Heart right ventricle (tissue), 16 donors: ENCODE results near the gene EEF1E1. TPM values are rescaled to one million over a fixed set of nuclear protein-coding genes. Genes with fewer than 3 reads are reported as not detected.

Experiments
- ATAC-seq, 8 donors: fragments of 200-7000 bp; cut with Tn5 transposase; one replicate each; pipeline ENCODE4 v1.9.1; 2020; ENCODE audit warnings: mild to moderate bottlenecking in 8 of 8, moderate library complexity in 8 of 8, moderate number of reproducible peaks in 1 of 8
- DNase-seq, 2 donors: peaks; one replicate each; pipeline ENCODE4 v3.0.0-alpha.2; 2020
- H3K27ac ChIP-seq, 10 donors: fragments of 200-600 bp; sonication (generic) in 2 of 10; one replicate each; pipeline versions ENCODE4 v1.5.0 to v1.8.0; 2020 to 2022; ENCODE audit warnings: mild to moderate bottlenecking in 3 of 10
- H3K27me3 ChIP-seq, 7 donors: fragments of 200-600 bp; one replicate each; pipeline ENCODE4 v1.8.0; 2021 to 2022; ENCODE audit warnings: mild to moderate bottlenecking in 2 of 7
- H3K36me3 ChIP-seq, 9 donors: fragments of 200-600 bp; sonication (generic) in 1 of 9; one replicate each; pipeline versions ENCODE4 v1.5.0 to v1.8.0; 2020 to 2022; ENCODE audit warnings: mild to moderate bottlenecking in 2 of 9
- H3K4me1 ChIP-seq, 9 donors: fragments of 200-600 bp; sonication (generic) in 1 of 9; one replicate each; pipeline versions ENCODE4 v1.5.0 to v1.8.0; 2020 to 2022; ENCODE audit warnings: mild to moderate bottlenecking in 4 of 9
- H3K4me3 ChIP-seq, 10 donors: fragments of 200-600 bp; sonication (generic) in 2 of 10; one replicate each; pipeline versions ENCODE4 v1.5.0 to v1.8.0; 2020 to 2022; ENCODE audit warnings: mild to moderate bottlenecking in 7 of 10, moderate library complexity in 2 of 10
- H3K9me3 ChIP-seq, 11 donors: fragments of 200-600 bp in 10 of 11; sonication (generic) in 2 of 11; one replicate each; pipeline versions ENCODE4 v1.5.0 to v1.8.0; 2013 to 2022; ENCODE audit warnings: mild to moderate bottlenecking in 2 of 11, control low read depth in 1 of 11, moderate library complexity in 1 of 11
- WGBS, 2 donors: extraction: QIAGEN DNeasy Blood & Tissue Kit; methylation state at CpG; one replicate each; pipeline ENCODE4 v1.1.7; 2013; ENCODE audit warnings: inconsistent platforms in 1 of 2; 5-methylcytosine and 5-hydroxymethylcytosine counted together
- intact Hi-C, 10 donors: fragments of 100-400 bp; cut with DNase I; formaldehyde crosslinking; loops; one replicate each; pipeline versions ENCODE4 v1.11.1 to v1.14.2; 2022
- polyA plus RNA-seq, 2 donors: library from polyadenylated mRNA; stranded (reverse); fragments of 200-250 nt; gene quantifications; one replicate each; pipeline ENCODE4 v1.2.3, GENCODE V29; 2013
- total RNA-seq, 10 donors: library from RNA; stranded (reverse); fragmentation: NEBNext Ultra II Directional in 3 of 10; extraction: Animal tissue kit (Norgen Biotek cat#: 25700) in 3 of 10; gene quantifications; one replicate each; pipeline versions ENCODE4 v1.2.1 to v1.2.4, GENCODE V29; 2021 to 2023
- TF ChIP-seq, protein P1 (sequence below), 9 donors: fragments of 200-600 bp; sonication (generic) in 2 of 9; IDR thresholded peaks; one replicate each; pipeline versions ENCODE4 v1.5.0 to v1.8.0; 2021 to 2022; ENCODE audit warnings: antibody characterized with exemption in 9 of 9, mild to moderate bottlenecking in 5 of 9, moderate library complexity in 1 of 9
- donor health status: Arrhythmogenic right ventricular cardiomyopathy.
- donor health status: ischemic (EF 13 %, LVEDD 7.1; RV severe dilation, severe dysfunction).
- donor health status: healthy with polysubstance abuse.
- donor health status: DM: no; HTN: yes; CAD: no.
- donor health status: DM: no; HTN: no; CAD: no.
- donor health status: ischemic (EF 25% LVEDD 6.9; RV normal size, moderate dysfunction).
- donor health status: ischemic (EF 25% LVEDD 5.7; RV mildly dilated, moderate dysfunction).
- donor health status: healthy.
- donor health status: DM: yes; HTN: yes; CAD: no.
- donor health status: Ischemic cardiomyopathy.
- donor health status: ischemic (EF 35%, LVEDD 5.7; RV mildly dilated, moderate dysfunction).
- donor health status: nonischemic (EF 11% LVEDD 7.7; RV severe dilation, severe dysfunction).
- donor health status: DM: yes; HTN: yes; CAD: no.
- donor health status: PGD.
- donor health status: ischemic (EF 29% LVEDD 5.4; RV normal size, mild dysfunction).
- donor health status: nonischemic (EF 23%, LVEDD 6.1; RV moderate dilation, normal function).

EEF1E1 gene
- total and polyA plus RNA-seq, 12 donors: 10.0 to 43.8 (median 13.3) TPM

DNA sequence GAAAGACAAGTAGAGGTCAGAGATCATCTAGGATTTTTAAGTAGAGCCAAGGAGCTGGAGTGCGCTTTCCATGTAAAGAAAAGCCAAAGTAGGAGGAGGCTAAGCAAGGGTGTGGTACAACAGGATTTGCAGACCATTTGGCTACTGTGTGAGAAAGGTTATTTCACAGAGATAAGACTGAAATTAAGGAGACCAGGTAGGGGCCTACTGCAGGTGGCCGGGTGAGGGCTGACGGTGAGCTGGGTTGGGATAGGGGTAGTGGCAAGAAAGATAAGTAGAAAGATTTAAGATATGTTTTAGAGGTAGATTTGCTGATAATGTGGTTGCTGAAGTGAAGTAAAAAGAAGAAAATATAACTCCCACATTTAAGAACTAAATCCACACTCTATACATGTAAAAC lies 42.0 kb downstream of the EEF1E1 start:
- 93 to 94% methylated on average over 3 of the region's 3 CpGs for WGBS, 2 donors
- TF ChIP-seq, protein P1, sequence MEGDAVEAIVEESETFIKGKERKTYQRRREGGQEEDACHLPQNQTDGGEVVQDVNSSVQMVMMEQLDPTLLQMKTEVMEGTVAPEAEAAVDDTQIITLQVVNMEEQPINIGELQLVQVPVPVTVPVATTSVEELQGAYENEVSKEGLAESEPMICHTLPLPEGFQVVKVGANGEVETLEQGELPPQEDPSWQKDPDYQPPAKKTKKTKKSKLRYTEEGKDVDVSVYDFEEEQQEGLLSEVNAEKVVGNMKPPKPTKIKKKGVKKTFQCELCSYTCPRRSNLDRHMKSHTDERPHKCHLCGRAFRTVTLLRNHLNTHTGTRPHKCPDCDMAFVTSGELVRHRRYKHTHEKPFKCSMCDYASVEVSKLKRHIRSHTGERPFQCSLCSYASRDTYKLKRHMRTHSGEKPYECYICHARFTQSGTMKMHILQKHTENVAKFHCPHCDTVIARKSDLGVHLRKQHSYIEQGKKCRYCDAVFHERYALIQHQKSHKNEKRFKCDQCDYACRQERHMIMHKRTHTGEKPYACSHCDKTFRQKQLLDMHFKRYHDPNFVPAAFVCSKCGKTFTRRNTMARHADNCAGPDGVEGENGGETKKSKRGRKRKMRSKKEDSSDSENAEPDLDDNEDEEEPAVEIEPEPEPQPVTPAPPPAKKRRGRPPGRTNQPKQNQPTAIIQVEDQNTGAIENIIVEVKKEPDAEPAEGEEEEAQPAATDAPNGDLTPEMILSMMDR (IDR thresholded peaks at IDR 0.05): no peak
- ATAC-seq: no peak
- no peak for DNase-seq
- peaks cover 0 to 55% (median 0%) of the 10 kb centered on the region in 9 donors for H3K36me3 ChIP-seq
- intact Hi-C loops: loop anchor here in 5 of 10 donors (1.0 to 10.0 kb wide), 6 partner anchors 21 to 338 kb away; partner anchors contain the start of gene TXNDC5 (in 2 of the 5)
- no peaks in the 10 kb centered on the region for H3K9me3 ChIP-seq
- no peaks in the 10 kb centered on the region for H3K27me3 ChIP-seq
- H3K27ac ChIP-seq: no peak overlapping the region
- no peak overlapping the region for H3K4me3 ChIP-seq
- peaks cover 0 to 31% (median 12%) of the 10 kb centered on the region in 9 donors for H3K4me1 ChIP-seq

- no peak for DNase-seq
- intact Hi-C loops: loop anchor here in 6 of 10 donors (1.0 to 10.0 kb wide), 9 partner anchors 54 to 337 kb away; partner anchors contain the start of genes BMP6 (in 2 of the 6) and TXNDC5 (in 1 of the 6)
- Histone ChIP-seq H3K9me3 (no peaks in the 10 kb centered on the region), H3K27me3 (no peaks in the 10 kb centered on the region), H3K27ac (no peak overlapping the region), H3K4me1 (peaks cover 0 to 23% (median 10%) of the 10 kb centered on the region in 9 donors), H3K4me3 (no peak overlapping the region), H3K36me3 (peaks cover 0 to 67% (median 0%) of the 10 kb centered on the region in 9 donors)
- TF ChIP-seq, protein P1 (IDR thresholded peaks at IDR 0.05): peak in 8 of 9 donors; percentile 7 to 67 (median 56)
- peak in 1 of 8 donors; percentile 15 for ATAC-seq
Observed at GRCh38 chr6:8059129-8059528, 43.2 kb downstream of the EEF1E1 start.

GRCh38 chr6:8057793-8058192 lies 44.6 kb downstream of the EEF1E1 start:
- no peaks in the 10 kb centered on the region for H3K27me3 ChIP-seq
- peaks cover 0 to 70% (median 0%) of the 10 kb centered on the region in 9 donors for H3K36me3 ChIP-seq
- TF ChIP-seq, protein P1 (IDR thresholded peaks at IDR 0.05): no peak
- no peak overlapping the region for H3K4me3 ChIP-seq
- 87 to 89% methylated on average over 3 of the region's 3 CpGs for WGBS, 2 donors
- H3K4me1 ChIP-seq: peaks cover 0 to 15% (median 8%) of the 10 kb centered on the region in 9 donors
- DNase-seq (no peak), ATAC-seq (no peak)
- intact Hi-C loops: loop anchor here in 6 of 10 donors (2.0 to 10.0 kb wide), 8 partner anchors 53 to 335 kb away; partner anchors contain the start of genes BMP6 (in 2 of the 6) and TXNDC5 (in 1 of the 6)
- no peaks in the 10 kb centered on the region for H3K9me3 ChIP-seq
- no peak overlapping the region for H3K27ac ChIP-seq

DNA sequence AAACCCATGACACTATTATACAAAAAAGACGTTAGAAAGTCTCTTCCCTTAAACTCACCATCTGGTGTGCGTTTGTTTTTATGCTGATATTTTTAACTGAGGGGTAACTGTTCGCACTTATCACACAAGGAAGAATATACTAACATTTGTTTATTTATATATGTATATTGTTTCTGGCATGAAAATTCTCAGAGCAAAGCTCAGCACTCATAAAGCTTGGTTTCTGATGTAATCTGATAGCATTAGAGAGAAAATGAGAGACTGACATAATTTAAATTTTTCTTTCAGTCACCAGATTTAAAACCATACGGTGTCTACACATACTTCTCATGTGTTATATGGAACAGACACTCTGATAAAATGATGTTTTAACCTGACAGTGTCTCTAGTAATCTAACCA lies 45.1 kb downstream of the EEF1E1 start:
- WGBS, 2 donors: 83 to 84% methylated on average over 4 of the region's 4 CpGs
- no peak overlapping the region for H3K4me3 ChIP-seq
- H3K36me3 ChIP-seq: peaks cover 0 to 70% (median 0%) of the 10 kb centered on the region in 9 donors
- peaks cover 0 to 10% (median 4%) of the 10 kb centered on the region in 9 donors for H3K4me1 ChIP-seq
- no peak overlapping the region for H3K27ac ChIP-seq
- ATAC-seq (no peak), DNase-seq (no peak)
- intact Hi-C loops: loop anchor here in 6 of 10 donors (5.0 to 10.0 kb wide), 7 partner anchors 52 to 335 kb away; partner anchors contain the start of genes BMP6 (in 2 of the 6) and TXNDC5 (in 1 of the 6)
- H3K9me3 ChIP-seq: no peaks in the 10 kb centered on the region
- TF ChIP-seq, protein P1 (IDR thresholded peaks at IDR 0.05): no peak
- no peaks in the 10 kb centered on the region for H3K27me3 ChIP-seq
